PC-3 (cell line): ENCODE results near the gene KCNQ1. TPM values are rescaled to one million over a fixed set of nuclear protein-coding genes. Genes with fewer than 3 reads are reported as not detected.

Source experiments
- ATAC-seq: fragments of 200-7000 bp; cut with Tn5 transposase; 2 replicates; pipeline ENCODE4 v1.9.1; 2020; ENCODE audit warnings: mild to moderate bottlenecking, moderate library complexity
- BruUV-seq: library from RNA; stranded (reverse); fragments of 400-500 nt; replicated peaks from 2 replicates; lab custom pipeline; 2021; lab: Mats Ljungman, UMichigan
- CTCF ChIA-PET: fragments of 300-600 bp; sonication (Branson Sonifier 250); formaldehyde crosslinking; loops from one replicate; lab custom pipeline; 2022; ENCODE audit warnings: antibody characterized with exemption; lab: Charles Lee
- POLR2A ChIA-PET: fragments of 300-600 bp; sonication (Branson Sonifier 250); formaldehyde crosslinking; loops from one replicate; lab custom pipeline; 2022; ENCODE audit warnings: antibody characterized with exemption; ENCODE audit not compliant: unreplicated experiment; lab: Charles Lee
- DNase-seq: peaks from one replicate; pipeline ENCODE4 v3.0.0-alpha.2; 2015
- H2AFZ ChIP-seq: fragments of 300-600 bp; sonication (generic); 2 replicates; pipeline ENCODE4 v1.6.0; 2016; ENCODE audit warnings: antibody characterized with exemption, low read length
- H3F3A ChIP-seq: fragments of 300-600 bp; sonication (generic); one replicate; pipeline ENCODE4 v1.6.0; 2017; ENCODE audit warnings: antibody characterized with exemption, low read length, control low read depth, mild to moderate bottlenecking; ENCODE audit not compliant: unreplicated experiment
- H3K27ac ChIP-seq: fragments of 300-600 bp; sonication (generic); 2 replicates; pipeline ENCODE4 v1.5.1; 2016; ENCODE audit warnings: mild to moderate bottlenecking, low read length
- H3K27me3 ChIP-seq: fragments of 300-600 bp; sonication (generic); 2 replicates; pipeline ENCODE4 v1.6.1; 2016; ENCODE audit warnings: low read length, mixed read lengths
- H3K36me3 ChIP-seq: fragments of 300-600 bp; sonication (generic); 2 replicates; pipeline ENCODE4 v1.6.1; 2016; ENCODE audit warnings: low read depth, mixed run types, low read length, mixed read lengths
- H3K4me1 ChIP-seq: fragments of 300-600 bp; sonication (generic); 2 replicates; pipeline ENCODE4 v1.5.1; 2016; ENCODE audit warnings: low read length; ENCODE audit not compliant: insufficient read depth
- H3K4me2 ChIP-seq: fragments of 300-600 bp; sonication (generic); 2 replicates; pipeline ENCODE4 v1.6.0; 2016; ENCODE audit warnings: low read length
- H3K4me3 ChIP-seq: fragments of 300-600 bp; sonication (generic); 2 replicates; pipeline ENCODE4 v1.5.1; 2016; ENCODE audit warnings: mild to moderate bottlenecking, low read length, mixed read lengths
- H3K79me2 ChIP-seq: fragments of 300-600 bp; sonication (generic); 2 replicates; pipeline ENCODE4 v1.6.1; 2017; ENCODE audit warnings: low read length, mixed read lengths
- H3K9ac ChIP-seq: fragments of 300-600 bp; sonication (generic); 2 replicates; pipeline ENCODE4 v1.6.0; 2016; ENCODE audit warnings: mild to moderate bottlenecking, low read length
- H3K9me2 ChIP-seq: fragments of 300-600 bp; sonication (generic); replicated peaks from 2 replicates; pipeline ENCODE4 v1.6.1; 2016; ENCODE audit warnings: mixed run types, low read length, mixed read lengths
- H3K9me3 ChIP-seq: fragments of 300-600 bp; sonication (generic); 2 replicates; pipeline ENCODE4 v1.6.1; 2016; ENCODE audit warnings: low read length, mixed read lengths
- H4K20me1 ChIP-seq: fragments of 300-600 bp; sonication (generic); 2 replicates; pipeline ENCODE4 v1.6.1; 2016; ENCODE audit warnings: low read length, mixed read lengths
- CTCF ChIP-seq: fragments of 300-600 bp; sonication (generic); conservative IDR thresholded peaks from 2 replicates; pipeline ENCODE4 v1.5.1; 2017; ENCODE audit warnings: antibody characterized with exemption, low read depth, mild to moderate bottlenecking, low read length
- EZH2 ChIP-seq: fragments of 300-600 bp; sonication (generic); IDR thresholded peaks from one replicate; pipeline ENCODE4 v1.6.1; 2017; ENCODE audit warnings: antibody characterized with exemption, mild to moderate bottlenecking, low read length; ENCODE audit not compliant: unreplicated experiment
- EZH2phosphoT487 ChIP-seq: fragments of 300-600 bp; sonication (generic); IDR thresholded peaks from 2 replicates; pipeline ENCODE4 v1.6.1; 2018; ENCODE audit warnings: mild to moderate bottlenecking, antibody characterized with exemption, low read length, borderline replicate concordance
- intact Hi-C: fragments of 100-400 bp; cut with micrococcal nuclease; formaldehyde crosslinking; loops from 2 replicates; pipeline ENCODE4 v1.9.0; 2023
- total RNA-seq: library from RNA; depleted of rRNA; stranded (reverse); fragments of >200 nt; gene quantifications from 2 replicates; pipeline ENCODE4 v1.2.3, GENCODE V29; 2014

Gene KCNQ1
- total RNA-seq, 1 experiment from 2014 or later, result 0.40 TPM

GRCh38 chr11:2681408-2682145 lies 236.8 kb downstream of the KCNQ1 start:
- no peaks in the 10 kb centered on the region for H3F3A ChIP-seq
- intact Hi-C loops, result no loop called here
- no peak overlapping the region for H3K27ac ChIP-seq
- H3K4me2 ChIP-seq, result no peak overlapping the region
- CTCF ChIA-PET, result no interaction called here
- no peaks in the 10 kb centered on the region for H3K36me3 ChIP-seq
- no peak overlapping the region for H3K4me3 ChIP-seq
- no peak for ATAC-seq
- no peak overlapping the region for H2AFZ ChIP-seq
- no peaks in the 10 kb centered on the region for H3K4me1 ChIP-seq
- H3K9me3 ChIP-seq, result no peaks in the 10 kb centered on the region
- peaks cover 20% of the 10 kb centered on the region; the same call in 1 of the 2 replicates for H4K20me1 ChIP-seq
- H3K79me2 ChIP-seq, result peaks cover 64% of the 10 kb centered on the region
- no TSS peak for BruUV-seq
- POLR2A ChIA-PET, result interaction anchor here (0.7 kb wide), 1 partner anchor 78 kb away, joined by 5 read pairs; no protein-coding TSS in a partner anchor
- no peak for DNase-seq
- TF ChIP-seq EZH2phosphoT487, result no peak
- no peak for TF ChIP-seq EZH2
- no peak for TF ChIP-seq CTCF
- no peak overlapping the region for H3K9ac ChIP-seq
- H3K9me2 ChIP-seq, result no peaks in the 10 kb centered on the region
- H3K27me3 ChIP-seq, result no peaks in the 10 kb centered on the region

- H3K9me3 ChIP-seq, result no peaks in the 10 kb centered on the region
- no peak for ATAC-seq
- H3K4me3 ChIP-seq, result no peak overlapping the region
- no peaks in the 10 kb centered on the region for H3F3A ChIP-seq
- ChIA-PET POLR2A (interaction anchor here (0.7 kb wide), 1 partner anchor 206 kb away, joined by 4 read pairs; no protein-coding TSS in a partner anchor), CTCF (interaction anchor here (0.7 kb wide), 1 partner anchor 150 kb away, joined by 6 read pairs; no protein-coding TSS in a partner anchor)
- no peak for TF ChIP-seq EZH2
- no peak for TF ChIP-seq CTCF
- TF ChIP-seq EZH2phosphoT487, result no peak
- H2AFZ ChIP-seq, result no peak overlapping the region
- no TSS peak for BruUV-seq
- H3K9ac ChIP-seq, result no peak overlapping the region
- H3K9me2 ChIP-seq, result no peaks in the 10 kb centered on the region
- peaks cover 69% of the 10 kb centered on the region for H3K79me2 ChIP-seq
- H3K27me3 ChIP-seq, result no peaks in the 10 kb centered on the region
- no peaks in the 10 kb centered on the region for H3K4me1 ChIP-seq
- no peak overlapping the region for H3K4me2 ChIP-seq
- no peak for DNase-seq
- H3K27ac ChIP-seq, result no peak overlapping the region
- peaks cover 26% of the 10 kb centered on the region; the same call in 1 of the 2 replicates for H4K20me1 ChIP-seq
- intact Hi-C loops, result no loop called here
- H3K36me3 ChIP-seq, result no peaks in the 10 kb centered on the region
These were observed 239.0 kb downstream of the KCNQ1 start for GRCh38 chr11:2683806-2684205.

- Histone ChIP-seq H3K4me2 (no peak overlapping the region), H3K27ac (no peak overlapping the region), H3F3A (no peaks in the 10 kb centered on the region), H4K20me1 (peaks cover 26% of the 10 kb centered on the region; the same call in 1 of the 2 replicates), H3K9ac (no peak overlapping the region), H3K9me2 (no peaks in the 10 kb centered on the region), H3K79me2 (peaks cover 76% of the 10 kb centered on the region), H3K27me3 (no peaks in the 10 kb centered on the region), H3K4me1 (no peaks in the 10 kb centered on the region), H3K9me3 (no peaks in the 10 kb centered on the region), H2AFZ (no peak overlapping the region), H3K4me3 (no peak overlapping the region), H3K36me3 (no peaks in the 10 kb centered on the region)
- TF ChIP-seq EZH2 (no peak), EZH2phosphoT487 (no peak), CTCF (no peak)
- CTCF ChIA-PET, result no interaction called here
- intact Hi-C loops, result no loop called here
- ATAC-seq (no peak), DNase-seq (no peak)
- POLR2A ChIA-PET, result no interaction called here
- BruUV-seq, result no TSS peak
These were observed 239.8 kb downstream of the KCNQ1 start for GRCh38 chr11:2684581-2684980.
